CD14-positive monocyte (primary cell): ENCODE data around the gene CPO. TPM values are rescaled to one million over a fixed set of nuclear protein-coding genes. Genes with fewer than 3 reads are reported as not detected.

Source experiments
- DNase-seq, 3 donors: peaks; one replicate each; pipeline ENCODE4 v3.0.0-alpha.2; 2011 to 2022
- H2AFZ ChIP-seq: 2 replicates; pipeline ENCODE4 v1.6.0; 2012; ENCODE audit warnings: mild to moderate bottlenecking, low read depth, low read length, inconsistent platforms; ENCODE audit not compliant: insufficient read depth, poor library complexity, severe bottlenecking
- H3K27ac ChIP-seq, 2 donors: 1 replicate in 1 of 2; 2 replicates in 1 of 2; pipeline ENCODE4 v1.5.1; 2012 to 2013; ENCODE audit warnings: low read length in 2 of 2, control low read depth in 1 of 2, inconsistent platforms in 1 of 2, low read depth in 1 of 2, mild to moderate bottlenecking in 1 of 2
- H3K27me3 ChIP-seq, 2 donors: one replicate each; pipeline versions ENCODE4 v1.6.0 to v1.6.1; 2011 to 2013; ENCODE audit warnings: low read length in 2 of 2; ENCODE audit not compliant: control insufficient read depth in 2 of 2, insufficient read depth in 2 of 2
- H3K36me3 ChIP-seq, 2 donors: replicated peaks in 1 of 2; 1 replicate in 1 of 2; 2 replicates in 1 of 2; pipeline versions ENCODE4 v1.5.1 to v1.6.1; 2012 to 2013; ENCODE audit warnings: low read length in 2 of 2, control low read depth in 1 of 2, inconsistent platforms in 1 of 2, mild to moderate bottlenecking in 1 of 2; ENCODE audit not compliant: insufficient read depth in 2 of 2, control insufficient read depth in 1 of 2
- H3K4me1 ChIP-seq, 2 donors: 1 replicate in 1 of 2; 2 replicates in 1 of 2; pipeline versions ENCODE4 v1.5.1 to v1.6.1; 2012 to 2013; ENCODE audit warnings: low read length in 2 of 2, control low read depth in 1 of 2, inconsistent platforms in 1 of 2, mild to moderate bottlenecking in 1 of 2, moderate library complexity in 1 of 2; ENCODE audit not compliant: insufficient read depth in 2 of 2, control insufficient read depth in 1 of 2
- H3K4me2 ChIP-seq: replicated peaks from 2 replicates; pipeline ENCODE3; 2012; ENCODE audit warnings: low read length, moderate library complexity, mild to moderate bottlenecking; ENCODE audit not compliant: poor library complexity, severe bottlenecking; ENCODE audit errors: extremely low read depth
- H3K4me3 ChIP-seq, 3 experiments: fragments of 200-600 bp in 1 of 3; sonication (generic) in 1 of 3; replicated peaks in 1 of 3; 1 replicate in 2 of 3; 2 replicates in 1 of 3; pipeline ENCODE4 v1.5.1; 2011 to 2013; ENCODE audit warnings: low read length in 3 of 3, mild to moderate bottlenecking in 3 of 3, control low read depth in 2 of 3, low read depth in 2 of 3, inconsistent platforms in 1 of 3, moderate library complexity in 1 of 3
- H3K79me2 ChIP-seq: 2 replicates; pipeline ENCODE4 v1.6.0; 2012; ENCODE audit warnings: mild to moderate bottlenecking, control low read depth, inconsistent platforms, low read length, moderate library complexity; ENCODE audit not compliant: insufficient read depth
- H3K9ac ChIP-seq: 2 replicates; pipeline ENCODE4 v1.6.0; 2017; ENCODE audit warnings: low read length, mild to moderate bottlenecking; ENCODE audit not compliant: insufficient read depth, poor library complexity, severe bottlenecking
- H3K9me3 ChIP-seq, 2 donors: replicated peaks in 1 of 2; 1 replicate in 1 of 2; 2 replicates in 1 of 2; pipeline versions ENCODE4 v1.5.1 to v1.6.1; 2012 to 2013; ENCODE audit warnings: low read length in 2 of 2, control low read depth in 1 of 2; ENCODE audit not compliant: control insufficient read depth in 1 of 2, insufficient read depth in 1 of 2
- H4K20me1 ChIP-seq: 2 replicates; pipeline ENCODE4 v1.6.0; 2012; ENCODE audit warnings: mild to moderate bottlenecking, low read length, control low read depth, moderate library complexity; ENCODE audit not compliant: insufficient read depth
- H3K27ac Mint-ChIP-seq, 7 donors: one replicate each; pipeline ENCODE4 v1.8.0; 2020; ENCODE audit warnings: mild to moderate bottlenecking in 7 of 7, mixed read lengths in 7 of 7, moderate library complexity in 6 of 7, inconsistent platforms in 2 of 7
- H3K27me3 Mint-ChIP-seq, 3 donors: one replicate each; pipeline ENCODE4 v1.8.0; 2021 to 2022; ENCODE audit warnings: low read depth in 3 of 3, mild to moderate bottlenecking in 3 of 3, mixed read lengths in 3 of 3, moderate library complexity in 3 of 3, inconsistent platforms in 1 of 3
- H3K36me3 Mint-ChIP-seq, 2 donors: one replicate each; pipeline ENCODE4 v1.8.0; 2020; ENCODE audit warnings: mixed read lengths in 2 of 2, inconsistent platforms in 1 of 2, mild to moderate bottlenecking in 1 of 2
- H3K4me1 Mint-ChIP-seq: one replicate; pipeline ENCODE4 v1.8.0; 2020; ENCODE audit warnings: mild to moderate bottlenecking, mixed read lengths
- H3K4me3 Mint-ChIP-seq, 2 donors: one replicate each; pipeline ENCODE4 v1.8.0; 2020; ENCODE audit warnings: mild to moderate bottlenecking in 2 of 2, mixed read lengths in 2 of 2, moderate library complexity in 1 of 2
- H3K9me3 Mint-ChIP-seq, 7 donors: one replicate each; pipeline ENCODE4 v1.8.0; 2020 to 2022; ENCODE audit warnings: mixed read lengths in 7 of 7, mild to moderate bottlenecking in 6 of 7, moderate library complexity in 6 of 7, inconsistent platforms in 2 of 7
- CTCF ChIP-seq: fragments of 200-600 bp; IDR thresholded peaks from one replicate; pipeline ENCODE4 v1.8.0; 2022; ENCODE audit warnings: antibody characterized with exemption, mild to moderate bottlenecking
- WGBS: methylation state at CpG from one replicate; pipeline ENCODE4 v1.1.5; 2013; ENCODE audit warnings: missing lambda C conversion rate; ENCODE audit not compliant: insufficient coverage; 5-methylcytosine and 5-hydroxymethylcytosine counted together
- intact Hi-C, 2 donors: fragments of 100-400 bp; cut with micrococcal nuclease; formaldehyde crosslinking; loops; one replicate each; pipeline versions ENCODE4 v1.15.0 to v1.15.1; 2023
- polyA plus RNA-seq, 3 donors: library from polyadenylated mRNA; depleted of rRNA in 1 of 3; unstranded in 2 of 3; stranded (reverse) in 1 of 3; fragments of 300-500 nt in 2 of 3; fragments of >200 nt in 1 of 3; fragmentation: Illumina TruSeq in 2 of 3; gene quantifications; 1 replicate in 2 of 3; 2 replicates in 1 of 3; pipeline ENCODE4 v1.2.3, GENCODE V29; 2012 to 2021

CPO gene
- polyA plus RNA-seq, 3 donors: not detected

GRCh38 chr2:206962966-206963365, 23.6 kb downstream of the CPO start:
- no peaks in the 10 kb centered on the region for H3K9me3 Mint-ChIP-seq
- no peak for DNase-seq
- H3K27ac Mint-ChIP-seq: no peak overlapping the region
- no peak overlapping the region for H3K9ac ChIP-seq
- H3K27me3 Mint-ChIP-seq: no peaks in the 10 kb centered on the region
- H3K36me3 ChIP-seq: no peaks in the 10 kb centered on the region
- no peaks in the 10 kb centered on the region for H3K36me3 Mint-ChIP-seq
- no peak overlapping the region for H3K27ac ChIP-seq
- H3K4me2 ChIP-seq: no peak overlapping the region
- H3K4me1 ChIP-seq: no peaks in the 10 kb centered on the region
- no peaks in the 10 kb centered on the region for H3K9me3 ChIP-seq
- intact Hi-C loops: no loop called here
- H3K27me3 ChIP-seq: no peaks in the 10 kb centered on the region
- no peak for TF ChIP-seq CTCF
- no peaks in the 10 kb centered on the region for H4K20me1 ChIP-seq
- no peak overlapping the region for H3K4me3 ChIP-seq
- WGBS: 95% methylated on average over 2 of the region's 4 CpGs
- H3K4me3 Mint-ChIP-seq: no peak overlapping the region
- no peaks in the 10 kb centered on the region for H3K79me2 ChIP-seq
- peaks cover 2% of the 10 kb centered on the region for H3K4me1 Mint-ChIP-seq
- no peak overlapping the region for H2AFZ ChIP-seq

- Histone ChIP-seq H3K36me3 (no peaks in the 10 kb centered on the region), H3K9me3 (no peaks in the 10 kb centered on the region), H3K79me2 (no peaks in the 10 kb centered on the region), H2AFZ (no peak overlapping the region), H3K4me1 (peaks cover 16% of the 10 kb centered on the region in 2 donors), H4K20me1 (no peaks in the 10 kb centered on the region), H3K27me3 (no peaks in the 10 kb centered on the region), H3K4me2 (no peak overlapping the region), H3K4me3 (no peak overlapping the region), H3K27ac (no peak overlapping the region), H3K9ac (no peak overlapping the region)
- peak overlapping the region in 1 of 7 donors; percentile 30 for H3K27ac Mint-ChIP-seq
- no peak for TF ChIP-seq CTCF
- H3K36me3 Mint-ChIP-seq: no peaks in the 10 kb centered on the region
- H3K9me3 Mint-ChIP-seq: no peaks in the 10 kb centered on the region
- H3K4me3 Mint-ChIP-seq: no peak overlapping the region
- H3K27me3 Mint-ChIP-seq: no peaks in the 10 kb centered on the region
- DNase-seq: no peak
- intact Hi-C loops: no loop called here
- H3K4me1 Mint-ChIP-seq: peaks cover 25% of the 10 kb centered on the region
- 90% methylated on average over 2 of the region's 7 CpGs for WGBS
Observed at GRCh38 chr2:206968134-206969086, 29.1 kb downstream of the CPO start.
